RPMI7951 (cell line): ENCODE measurements around the gene CHMP2B. TPM values are rescaled to one million over a fixed set of nuclear protein-coding genes. Genes with fewer than 3 reads are reported as not detected.

Source experiments
- total RNA-seq: library from RNA; depleted of rRNA; stranded (reverse); fragments of >200 nt; shearing (Covaris generic); gene quantifications from 2 replicates; pipeline ENCODE4 v1.2.3, GENCODE V29; 2014; rRNA removed

Gene CHMP2B
- total RNA-seq, 1 experiment from 2014 or later = 31.2 TPM

Other genes with a start within 250 kb of the CHMP2B start
- 10.4 and 19.8 TPM in 2 replicates for gene VGLL3, start 236.2 kb upstream of the CHMP2B start, total RNA-seq
- gene POU1F1, start 49.3 kb downstream of the CHMP2B start, total RNA-seq = not detected in 2 replicates